HUES64 (cell line): ENCODE data around the gene UBXN10.

ENCODE experiments used
- H3K27ac ChIP-seq: 2 replicates; pipeline ENCODE4 v1.7.0; 2013; ENCODE audit warnings: low read depth, low read length, inconsistent platforms
- H3K27me3 ChIP-seq: 2 replicates; pipeline ENCODE4 v1.6.1; 2013; ENCODE audit warnings: mild to moderate bottlenecking, low read length; ENCODE audit not compliant: insufficient read depth
- H3K36me3 ChIP-seq: 2 replicates; pipeline ENCODE4 v1.6.1; 2013; ENCODE audit warnings: mild to moderate bottlenecking, low read length; ENCODE audit not compliant: insufficient read depth
- H3K4me1 ChIP-seq: 2 replicates; pipeline ENCODE4 v1.6.1; 2013; ENCODE audit warnings: mild to moderate bottlenecking, low read length, moderate library complexity; ENCODE audit not compliant: insufficient read depth
- H3K4me3 ChIP-seq: 2 replicates; pipeline ENCODE4 v1.5.1; 2013; ENCODE audit warnings: mild to moderate bottlenecking, low read length, moderate library complexity
- H3K9ac ChIP-seq: 2 replicates; pipeline ENCODE4 v1.6.1; 2013; ENCODE audit warnings: mild to moderate bottlenecking, low read depth, low read length
- H3K9me3 ChIP-seq: 2 replicates; pipeline ENCODE4 v1.6.1; 2013; ENCODE audit warnings: low read depth, low read length; ENCODE audit not compliant: insufficient read depth
- WGBS: fragments of 150-250, 120-280 bp; methylation state at CpG from one replicate; pipeline ENCODE4 v1.1.7; 2013; ENCODE audit warnings: missing lambda C conversion rate; 5-methylcytosine and 5-hydroxymethylcytosine counted together

The UBXN10 gene

GRCh38 chr1:20187103-20187812 is 1.4 kb downstream of the UBXN10 start:
- 81% methylated on average over 7 of the region's 7 CpGs for whole genome bisulfite sequencing
- Histone ChIP-seq H3K4me1 (peaks cover 10% of the 10 kb centered on the region), H3K36me3 (no peaks in the 10 kb centered on the region), H3K27ac (no peak overlapping the region), H3K4me3 (no peak overlapping the region), H3K9me3 (no peaks in the 10 kb centered on the region), H3K27me3 (peaks cover 27% of the 10 kb centered on the region), H3K9ac (no peak overlapping the region)

GRCh38 chr1:20187813-20188454 is 2.0 kb downstream of the UBXN10 start:
- Histone ChIP-seq H3K4me1 (peaks cover 10% of the 10 kb centered on the region), H3K27me3 (peaks cover 27% of the 10 kb centered on the region), H3K36me3 (no peaks in the 10 kb centered on the region), H3K9me3 (no peaks in the 10 kb centered on the region), H3K9ac (no peak overlapping the region), H3K27ac (no peak overlapping the region), H3K4me3 (no peak overlapping the region)
- 86% methylated on average over 4 of the region's 4 CpGs for WGBS

GRCh38 chr1:20188455-20188817 is 2.5 kb downstream of the UBXN10 start:
- Histone ChIP-seq H3K4me3 (no peak overlapping the region), H3K9me3 (no peaks in the 10 kb centered on the region), H3K9ac (no peak overlapping the region), H3K4me1 (peaks cover 10% of the 10 kb centered on the region), H3K36me3 (no peaks in the 10 kb centered on the region), H3K27ac (no peak overlapping the region), H3K27me3 (peaks cover 27% of the 10 kb centered on the region)
- WGBS, result 90% methylated on average over 4 of the region's 4 CpGs

- H3K27ac ChIP-seq, result no peak overlapping the region
- peaks cover 16% of the 10 kb centered on the region for H3K4me1 ChIP-seq
- H3K9me3 ChIP-seq, result no peaks in the 10 kb centered on the region
- WGBS, result 90% methylated on average over 4 of the region's 4 CpGs
- H3K9ac ChIP-seq, result no peak overlapping the region
- no peaks in the 10 kb centered on the region for H3K36me3 ChIP-seq
- H3K27me3 ChIP-seq, result peaks cover 27% of the 10 kb centered on the region
- no peak overlapping the region for H3K4me3 ChIP-seq
Measured at GRCh38 chr1:20189664-20190063, 3.8 kb downstream of the UBXN10 start.

- no peaks in the 10 kb centered on the region for H3K36me3 ChIP-seq
- H3K27ac ChIP-seq, result no peak overlapping the region
- no peak overlapping the region for H3K9ac ChIP-seq
- no peaks in the 10 kb centered on the region for H3K9me3 ChIP-seq
- H3K4me3 ChIP-seq, result no peak overlapping the region
- peaks cover 21% of the 10 kb centered on the region for H3K27me3 ChIP-seq
- 95% methylated on average over 19 of the region's 19 CpGs for WGBS
- H3K4me1 ChIP-seq, result peaks cover 18% of the 10 kb centered on the region
Measured at GRCh38 chr1:20190256-20191160, 4.6 kb downstream of the UBXN10 start.

GRCh38 chr1:20191266-20191825 is 5.5 kb downstream of the UBXN10 start:
- Histone ChIP-seq H3K36me3 (no peaks in the 10 kb centered on the region), H3K27ac (no peak overlapping the region), H3K4me3 (no peak overlapping the region), H3K4me1 (peaks cover 18% of the 10 kb centered on the region), H3K9me3 (no peaks in the 10 kb centered on the region), H3K27me3 (peaks cover 15% of the 10 kb centered on the region), H3K9ac (no peak overlapping the region)
- WGBS, result 91% methylated on average over 12 of the region's 12 CpGs

GRCh38 chr1:20192364-20192763 is 6.5 kb downstream of the UBXN10 start:
- peaks cover 6% of the 10 kb centered on the region; the same call in 1 of the 2 replicates for H3K27me3 ChIP-seq

GRCh38 chr1:20192871-20193411 is 7.0 kb downstream of the UBXN10 start:
- Histone ChIP-seq H3K27ac (no peak overlapping the region), H3K9me3 (no peaks in the 10 kb centered on the region), H3K4me3 (no peak overlapping the region), H3K27me3 (peaks cover 2% of the 10 kb centered on the region; the same call in 1 of the 2 replicates), H3K4me1 (peaks cover 9% of the 10 kb centered on the region), H3K36me3 (no peaks in the 10 kb centered on the region), H3K9ac (no peak overlapping the region)
- WGBS, result 91% methylated on average over 1 of the region's 1 CpG

More at GRCh38 chr1:20192364-20192763, 6.5 kb downstream of the UBXN10 start:
- no peak overlapping the region for H3K27ac ChIP-seq
- H3K9ac ChIP-seq, result no peak overlapping the region
- peaks cover 9% of the 10 kb centered on the region for H3K4me1 ChIP-seq
- H3K9me3 ChIP-seq, result no peaks in the 10 kb centered on the region
- no peaks in the 10 kb centered on the region for H3K36me3 ChIP-seq
- 93% methylated on average over 5 of the region's 5 CpGs for WGBS
- no peak overlapping the region for H3K4me3 ChIP-seq

GRCh38 chr1:20194224-20194623 is 8.3 kb downstream of the UBXN10 start:
- H3K9me3 ChIP-seq, result no peaks in the 10 kb centered on the region
- no peak overlapping the region for H3K4me3 ChIP-seq
- 63% methylated on average over 2 of the region's 2 CpGs for WGBS
- no peaks in the 10 kb centered on the region for H3K27me3 ChIP-seq
- H3K36me3 ChIP-seq, result no peaks in the 10 kb centered on the region
- no peak overlapping the region for H3K27ac ChIP-seq
- peaks cover 9% of the 10 kb centered on the region for H3K4me1 ChIP-seq
- H3K9ac ChIP-seq, result no peak overlapping the region

- Histone ChIP-seq H3K36me3 (no peaks in the 10 kb centered on the region), H3K9me3 (no peaks in the 10 kb centered on the region), H3K27ac (no peak overlapping the region), H3K9ac (no peak overlapping the region), H3K27me3 (no peaks in the 10 kb centered on the region), H3K4me1 (peaks cover 9% of the 10 kb centered on the region), H3K4me3 (no peak overlapping the region)
- WGBS, result 64% methylated on average over 15 of the region's 15 CpGs
Measured at GRCh38 chr1:20194757-20195461, 9.0 kb downstream of the UBXN10 start.
